ENCODE measurements around the gene RHBG.

DNA sequence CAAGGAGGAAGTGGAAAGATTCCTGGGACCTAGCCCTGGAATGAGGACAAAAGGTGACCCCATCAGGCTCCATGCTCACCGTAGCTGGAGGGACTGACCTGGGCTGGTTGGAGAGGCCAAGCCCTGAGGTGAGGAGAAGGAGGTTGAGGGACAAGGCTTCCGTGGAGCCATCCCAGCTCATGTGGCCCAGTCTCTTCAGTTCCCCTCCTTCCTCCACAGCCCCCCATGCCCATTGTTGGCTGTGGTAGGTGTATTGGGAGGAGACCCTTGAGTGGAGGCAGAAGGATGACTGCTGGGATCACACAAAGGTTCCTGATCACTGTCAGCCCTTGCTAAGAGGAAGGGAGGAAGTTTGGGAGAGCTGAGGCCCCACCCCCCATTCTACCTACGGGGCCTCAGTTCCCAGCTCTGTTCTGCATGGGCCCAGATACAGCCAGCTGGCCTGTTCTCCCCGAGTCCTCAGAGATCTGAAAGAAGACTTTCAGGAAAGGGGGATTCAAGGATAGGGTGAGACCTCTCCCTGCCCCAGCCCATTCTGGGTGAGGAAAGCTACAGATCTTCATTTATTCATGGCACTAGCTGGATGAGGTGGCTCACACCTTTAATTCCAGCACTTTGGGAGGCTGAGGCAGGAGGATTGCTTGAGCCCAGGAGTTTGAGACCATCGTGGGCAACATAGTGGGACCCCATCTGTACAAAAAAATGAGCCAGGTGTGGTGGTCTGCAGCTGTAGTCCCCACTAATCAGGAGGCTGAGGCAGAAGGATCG lies 17.3 kb downstream of the RHBG start:
- TF ChIP-seq POLR2A (IDR thresholded peaks at IDR 0.05; ENCODE audit: low read length) (no peak), GATA1 (IDR thresholded peaks at IDR 0.05; ENCODE audit: low read depth, low read length) (no peak)

Data from erythroblast (primary cell).